ENCODE results near the gene FANCE.

FANCE gene

GRCh38 chr6:35483062-35483461 is 30.9 kb downstream of the FANCE start:
- TF ChIP-seq FOXP2 (optimal IDR thresholded peaks at IDR 0.05; ENCODE audit: borderline replicate concordance, extremely low read depth, extremely low read length, insufficient read depth): no peak
- TF ChIP-seq SIN3A (IDR thresholded peaks at IDR 0.05; ENCODE audit: borderline replicate concordance, insufficient read depth, low read length): no peak

DNA sequence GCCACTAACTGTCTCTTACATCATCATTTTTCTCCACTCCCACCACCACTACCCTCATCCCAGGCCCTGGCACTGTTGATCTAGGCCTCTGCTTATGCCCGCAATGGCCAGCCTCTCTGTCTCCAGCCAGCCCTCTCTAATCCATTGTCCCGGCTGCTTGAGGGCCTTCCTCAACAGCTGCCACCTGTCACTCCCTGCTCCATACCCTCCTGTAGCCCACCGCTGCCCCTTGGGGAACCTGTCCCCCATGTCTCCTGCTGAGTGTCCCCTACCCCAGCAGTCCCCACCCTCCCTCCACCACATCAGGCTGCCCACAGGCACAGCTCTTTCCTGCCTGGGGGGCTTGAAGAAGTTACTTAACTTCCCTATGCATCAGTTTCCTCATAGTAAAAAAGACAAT is 31.4 kb downstream of the FANCE start:
- no peak for TF ChIP-seq SIN3A (IDR thresholded peaks at IDR 0.05; ENCODE audit: borderline replicate concordance, insufficient read depth, low read length)
- no peak for TF ChIP-seq TAF1 (IDR thresholded peaks at IDR 0.05; ENCODE audit: borderline replicate concordance, insufficient read depth, low read length)

DNA sequence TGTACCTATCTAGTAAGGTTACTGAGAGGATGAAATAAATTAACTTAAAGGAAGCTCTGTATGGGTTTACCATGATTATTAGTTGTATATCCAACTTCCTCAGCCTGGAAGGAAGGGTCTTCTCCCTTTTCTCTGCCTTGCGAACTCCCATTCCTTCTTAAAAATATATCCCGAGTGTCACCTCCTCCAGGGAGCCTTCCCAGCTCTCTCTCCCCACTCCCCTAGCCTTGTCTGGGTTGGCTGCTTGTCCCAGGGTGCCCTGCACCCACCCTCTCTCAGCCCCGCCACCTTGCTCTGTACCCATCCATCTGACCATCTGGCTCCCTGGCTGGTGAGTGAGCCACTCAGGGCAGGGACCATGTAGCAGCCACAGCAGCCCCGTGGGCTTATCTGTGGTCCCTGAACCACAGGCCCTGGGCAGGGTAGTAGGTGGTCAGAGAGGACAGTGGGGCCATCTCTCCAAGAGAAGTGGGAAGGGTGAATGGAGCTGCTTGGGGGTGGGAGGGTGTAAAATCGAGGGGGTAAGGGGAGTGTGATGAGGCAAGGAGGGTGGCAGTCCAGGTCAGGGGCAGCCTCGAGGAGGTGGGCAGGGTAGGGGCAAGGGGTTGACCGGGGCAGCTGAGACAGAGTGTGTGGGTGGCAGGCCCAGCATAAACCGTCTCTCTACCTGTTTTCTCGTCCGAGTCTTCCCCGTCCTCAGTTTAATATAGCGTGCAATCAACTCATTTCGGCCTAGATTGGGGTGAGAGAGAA is 31.9 kb downstream of the FANCE start:
- TF ChIP-seq REST (IDR thresholded peaks at IDR 0.05; ENCODE audit: insufficient read depth in 1 of 2, low read depth in 2 of 2, low read length in 2 of 2) (no peak), POLR2AphosphoS5 (IDR thresholded peaks at IDR 0.05; ENCODE audit: low read depth, low read length) (no peak), SIN3A (IDR thresholded peaks at IDR 0.05; ENCODE audit: borderline replicate concordance, insufficient read depth, low read length) (no peak), TAF1 (IDR thresholded peaks at IDR 0.05; ENCODE audit: borderline replicate concordance, insufficient read depth, low read length) (no peak), FOXP2 (optimal IDR thresholded peaks at IDR 0.05; ENCODE audit: borderline replicate concordance, extremely low read depth, extremely low read length, insufficient read depth) (no peak)

DNA sequence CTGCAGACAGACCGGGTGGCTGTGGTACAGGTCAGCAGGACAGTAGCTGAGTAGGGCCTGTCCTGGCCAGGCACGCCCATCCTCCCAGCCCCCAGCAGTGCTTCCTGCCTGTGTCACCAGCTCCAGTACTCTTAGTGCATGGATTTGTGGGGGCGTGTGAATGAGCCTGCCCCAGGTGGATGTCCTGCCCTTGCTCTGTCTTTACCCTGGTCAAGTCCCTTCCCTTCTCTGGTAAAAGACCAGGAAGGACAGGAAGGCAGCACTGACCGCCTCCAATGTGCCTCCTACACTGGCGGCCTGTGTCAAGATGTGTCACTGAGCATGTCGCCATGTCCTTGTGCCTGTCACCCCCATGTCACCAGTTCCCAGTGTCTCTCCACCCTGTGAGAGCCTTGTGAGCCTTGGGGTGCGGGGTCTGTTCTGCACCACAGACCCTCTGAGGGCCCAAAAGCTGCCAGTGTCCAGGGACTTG is 32.8 kb downstream of the FANCE start:
- TF ChIP-seq FOXP2 (optimal IDR thresholded peaks at IDR 0.05; ENCODE audit: borderline replicate concordance, extremely low read depth, extremely low read length, insufficient read depth): peak; percentile 23
- TF ChIP-seq TAF1 (IDR thresholded peaks at IDR 0.05; ENCODE audit: borderline replicate concordance, insufficient read depth, low read length): no peak

DNA sequence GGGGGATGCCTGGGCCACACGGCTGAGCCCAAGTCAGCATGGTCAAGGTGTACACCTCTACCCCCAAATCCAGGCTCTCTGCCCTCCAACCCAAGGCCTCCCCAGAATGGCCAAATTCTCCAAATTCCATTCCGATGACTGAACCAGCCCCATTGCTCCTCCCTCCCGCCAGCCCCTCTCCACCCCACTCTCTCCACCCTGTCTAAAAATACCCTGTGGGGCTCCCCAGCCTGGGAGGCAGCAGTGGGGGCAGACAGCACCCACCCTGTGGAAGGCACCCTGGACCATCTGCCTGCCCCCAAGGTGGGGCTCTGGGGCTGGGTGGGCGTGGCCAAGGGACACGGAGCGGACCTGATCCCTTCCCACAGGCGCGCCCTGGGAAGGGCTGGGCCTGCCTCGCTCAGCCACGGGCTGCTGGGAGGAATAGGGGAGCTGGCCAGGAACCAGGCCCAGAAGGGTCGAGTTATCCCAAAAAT is 33.3 kb downstream of the FANCE start:
- TF ChIP-seq FOXP2 (optimal IDR thresholded peaks at IDR 0.05; ENCODE audit: borderline replicate concordance, extremely low read depth, extremely low read length, insufficient read depth) (no peak), POLR2AphosphoS5 (IDR thresholded peaks at IDR 0.05; ENCODE audit: low read depth, low read length) (no peak), SIN3A (IDR thresholded peaks at IDR 0.05; ENCODE audit: borderline replicate concordance, insufficient read depth, low read length) (no peak), REST (IDR thresholded peaks at IDR 0.05; ENCODE audit: insufficient read depth in 1 of 2, low read depth in 2 of 2, low read length in 2 of 2) (no peak), TAF1 (IDR thresholded peaks at IDR 0.05; ENCODE audit: borderline replicate concordance, insufficient read depth, low read length) (no peak)

- no peak for TF ChIP-seq SIN3A (IDR thresholded peaks at IDR 0.05; ENCODE audit: borderline replicate concordance, insufficient read depth, low read length)
- no peak for TF ChIP-seq TAF1 (IDR thresholded peaks at IDR 0.05; ENCODE audit: borderline replicate concordance, insufficient read depth, low read length)
- TF ChIP-seq FOXP2 (optimal IDR thresholded peaks at IDR 0.05; ENCODE audit: borderline replicate concordance, extremely low read depth, extremely low read length, insufficient read depth): no peak
- no peak for TF ChIP-seq POLR2AphosphoS5 (IDR thresholded peaks at IDR 0.05; ENCODE audit: low read depth, low read length)
Measured at GRCh38 chr6:35486005-35486925, 34.1 kb downstream of the FANCE start.
